ENCODE data around the gene INHA. TPM values are rescaled to one million over a fixed set of nuclear protein-coding genes. Genes with fewer than 3 reads are reported as not detected.

INHA gene
- total RNA-seq, 1 experiment from 2014 or later: 1.8 TPM

DNA sequence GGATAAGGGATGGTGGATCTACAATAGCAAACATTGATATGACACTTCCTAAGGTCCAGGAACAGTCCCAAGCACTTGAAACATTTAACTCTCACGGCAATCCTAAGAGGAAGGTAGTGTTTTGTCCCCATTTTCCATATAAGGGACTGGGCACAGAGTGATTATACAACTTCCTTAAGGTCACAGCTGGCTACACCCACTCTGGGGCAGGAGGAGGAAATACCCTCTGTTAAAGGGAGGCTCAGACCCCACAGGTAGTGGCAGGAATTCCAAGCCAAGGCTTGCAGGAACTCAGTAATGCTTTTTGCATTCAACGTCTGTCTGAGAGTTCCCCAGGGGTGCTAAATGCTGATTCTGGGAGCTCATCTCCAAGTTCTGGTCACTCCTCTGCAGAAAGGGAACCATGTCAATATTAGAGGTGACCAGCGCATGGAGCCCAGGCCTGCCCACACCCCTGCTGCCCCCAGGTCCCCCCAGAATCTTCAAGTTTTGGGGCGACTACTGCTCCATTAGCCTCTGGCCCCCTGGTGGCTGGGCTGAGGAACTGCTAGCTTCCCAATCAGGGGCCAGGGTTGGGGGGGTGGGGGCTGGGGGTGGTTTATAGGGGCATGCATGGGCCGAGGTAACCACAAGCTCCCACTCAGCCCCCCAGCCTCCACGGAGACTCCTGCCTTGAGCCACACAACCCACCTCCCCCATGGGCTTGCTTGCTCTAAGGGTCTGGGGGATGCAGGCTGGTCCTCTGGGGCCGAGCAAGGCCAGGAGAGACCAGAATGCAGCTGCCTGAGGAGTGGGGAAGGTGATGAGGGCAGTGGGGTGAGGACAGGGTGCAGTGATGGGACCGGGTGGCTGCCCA lies 11.8 kb upstream of the INHA start:
- Histone ChIP-seq H3K36me3 (replicated peaks; ENCODE audit: control insufficient read depth, insufficient read depth, low read length) (peaks cover 10% of the 10 kb centered on the region), H3K4me3 (ENCODE audit: insufficient read depth, low read depth, low read length) (no peak overlapping the region), H3K27me3 (ENCODE audit: control insufficient read depth, insufficient read depth, low read length) (no peaks in the 10 kb centered on the region)
- peak; percentile 93 for DNase-seq

DNA sequence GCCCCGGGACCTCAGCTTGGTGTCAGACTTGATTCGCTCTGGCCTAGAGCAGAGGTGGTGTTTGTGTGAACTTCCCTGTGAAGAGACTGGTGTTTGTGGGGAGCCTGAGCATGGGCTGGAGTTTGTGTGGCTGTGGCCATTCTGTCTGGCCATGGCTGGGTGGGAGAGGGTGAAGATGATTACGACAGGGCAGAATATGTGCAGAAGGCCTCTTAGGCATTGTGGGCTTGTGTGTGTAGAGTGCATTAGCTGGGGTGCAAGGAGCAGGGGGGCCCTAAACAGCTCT lies 11.3 kb upstream of the INHA start:
- DNase-seq: no peak
- Histone ChIP-seq H3K27me3 (ENCODE audit: control insufficient read depth, insufficient read depth, low read length) (no peaks in the 10 kb centered on the region), H3K36me3 (replicated peaks; ENCODE audit: control insufficient read depth, insufficient read depth, low read length) (peaks cover 10% of the 10 kb centered on the region), H3K4me3 (ENCODE audit: insufficient read depth, low read depth, low read length) (no peak overlapping the region)

DNA sequence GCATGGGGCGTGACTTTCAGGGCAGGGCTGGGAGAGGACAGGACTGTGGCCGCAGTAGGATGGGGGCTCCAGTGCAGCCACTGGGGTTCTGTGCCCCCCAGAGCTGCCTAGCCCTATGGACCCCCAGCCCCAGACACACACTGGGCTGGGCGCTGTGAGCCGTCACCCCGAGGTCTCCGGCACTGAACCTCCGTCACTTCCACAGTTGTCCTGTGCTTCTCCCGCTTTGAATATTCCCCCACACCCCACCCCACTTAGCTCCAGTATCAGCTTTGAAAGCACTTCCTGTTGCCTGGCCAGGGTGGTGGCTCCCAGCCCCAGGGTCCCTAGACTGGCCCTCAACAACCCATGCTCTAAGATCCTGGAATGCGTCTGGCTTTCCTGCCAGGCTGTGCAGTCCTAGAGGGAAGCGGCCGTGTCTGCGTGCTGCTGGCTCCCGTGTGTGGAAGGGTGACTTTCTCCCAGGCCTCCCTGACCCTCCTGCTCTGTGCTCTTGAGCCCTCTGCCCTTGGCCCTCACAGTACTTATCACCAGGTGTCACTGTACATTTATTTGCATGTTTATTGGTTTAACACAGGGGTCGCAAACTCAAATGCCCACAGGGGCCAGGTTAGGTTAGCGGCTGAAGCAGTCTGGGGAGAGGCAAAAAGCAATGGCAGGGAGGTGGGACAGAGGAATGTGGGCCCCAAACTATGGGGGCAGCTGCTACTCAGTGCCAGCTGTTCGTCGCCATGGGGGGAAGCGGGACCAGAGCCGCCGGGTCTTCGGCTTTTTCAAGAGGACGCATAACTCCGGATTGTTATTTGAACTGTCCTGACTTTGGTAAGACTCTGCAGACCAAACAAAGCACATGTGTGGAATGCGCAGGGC lies 10.7 kb upstream of the INHA start:
- DNase-seq: no peak
- Histone ChIP-seq H3K4me3 (ENCODE audit: insufficient read depth, low read depth, low read length) (no peak overlapping the region), H3K36me3 (replicated peaks; ENCODE audit: control insufficient read depth, insufficient read depth, low read length) (peaks cover 9% of the 10 kb centered on the region), H3K27me3 (ENCODE audit: control insufficient read depth, insufficient read depth, low read length) (no peaks in the 10 kb centered on the region)

DNA sequence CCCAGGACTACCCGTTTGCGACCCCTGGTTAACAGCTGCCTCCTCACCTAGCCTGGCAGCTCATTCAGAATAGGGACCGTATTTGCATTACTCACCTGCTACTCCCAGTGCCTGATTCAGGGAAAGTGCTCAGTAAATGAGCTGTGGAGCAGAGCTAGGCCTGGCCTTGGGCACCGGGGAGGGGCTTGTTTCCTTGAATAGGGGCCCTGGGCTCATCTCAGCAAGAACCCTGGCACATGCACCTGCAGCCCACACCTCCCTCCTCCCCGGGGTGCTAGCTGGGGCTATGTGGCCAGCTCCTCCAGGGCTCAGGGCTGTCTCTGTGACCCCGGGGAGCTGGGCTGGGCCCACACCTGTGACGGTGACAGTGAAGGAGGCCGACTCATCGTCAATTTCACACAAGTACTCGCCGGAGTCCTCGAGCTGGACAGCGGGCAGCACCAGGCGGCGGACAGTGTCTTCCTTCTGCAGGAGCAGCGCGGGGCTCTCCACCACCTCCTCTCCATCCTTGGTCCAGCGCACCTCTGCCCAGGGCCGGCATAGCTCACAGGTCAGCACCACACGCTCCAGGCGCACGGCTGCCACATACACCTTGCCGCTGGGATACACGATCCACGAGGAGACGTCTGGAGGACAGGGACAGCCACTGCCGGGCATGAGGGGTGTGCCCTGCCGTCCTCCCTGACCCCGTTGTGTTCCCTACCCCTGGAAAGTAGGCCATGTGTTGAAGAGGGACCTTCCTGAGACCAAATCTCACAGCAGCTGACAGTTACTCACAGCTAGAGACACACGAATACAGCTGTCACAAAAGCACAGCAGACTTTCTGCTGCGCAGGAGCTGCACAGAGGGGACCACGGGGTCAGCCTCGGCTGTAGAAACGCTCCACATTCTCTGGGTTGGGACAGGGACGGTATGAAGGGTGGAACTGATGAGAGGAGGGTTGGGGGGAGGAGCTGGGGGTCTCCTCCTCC lies 9.8 kb upstream of the INHA start:
- peaks cover 10% of the 10 kb centered on the region for H3K36me3 ChIP-seq (replicated peaks; ENCODE audit: control insufficient read depth, insufficient read depth, low read length)

DNA sequence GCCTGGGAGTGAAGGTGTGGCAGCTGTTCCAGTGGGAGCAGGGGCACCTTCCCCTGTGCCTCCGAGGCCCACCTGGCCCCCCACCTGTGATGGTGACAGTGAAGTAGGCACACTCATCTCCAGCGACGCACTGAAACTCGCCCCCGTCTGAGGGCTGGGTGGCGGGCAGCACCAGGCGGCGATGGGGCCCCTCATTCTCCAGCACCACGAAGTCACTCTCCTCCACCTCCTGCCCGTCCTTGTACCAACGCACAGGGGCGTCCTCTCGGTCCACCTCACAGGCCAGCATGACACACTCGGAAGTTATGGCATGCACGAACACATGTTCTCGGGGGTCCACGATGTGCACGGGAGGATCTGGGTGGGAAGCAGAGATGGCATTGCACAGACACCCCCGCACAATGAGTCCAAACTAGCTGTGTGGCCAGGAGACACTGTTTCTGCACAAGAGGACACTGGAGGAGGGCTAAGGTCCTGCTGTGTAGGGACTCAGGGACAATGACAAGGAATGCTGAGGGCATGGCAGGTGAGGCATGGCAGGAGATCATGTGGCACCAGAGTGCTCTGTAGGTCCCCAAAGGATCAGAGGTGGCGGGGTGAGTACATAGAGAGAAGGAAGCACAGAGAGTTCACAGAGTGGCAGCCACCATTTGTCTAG lies 8.7 kb upstream of the INHA start:
- H3K36me3 ChIP-seq (replicated peaks; ENCODE audit: control insufficient read depth, insufficient read depth, low read length): peaks cover 10% of the 10 kb centered on the region
- no peaks in the 10 kb centered on the region for H3K27me3 ChIP-seq (ENCODE audit: control insufficient read depth, insufficient read depth, low read length)
- DNase-seq: no peak
- H3K4me3 ChIP-seq (ENCODE audit: insufficient read depth, low read depth, low read length): no peak overlapping the region

More for the DNA sequence above, 9.8 kb upstream of the INHA start:
- no peak for DNase-seq
- Histone ChIP-seq H3K4me3 (ENCODE audit: insufficient read depth, low read depth, low read length) (no peak overlapping the region), H3K27me3 (ENCODE audit: control insufficient read depth, insufficient read depth, low read length) (no peaks in the 10 kb centered on the region)

DNA sequence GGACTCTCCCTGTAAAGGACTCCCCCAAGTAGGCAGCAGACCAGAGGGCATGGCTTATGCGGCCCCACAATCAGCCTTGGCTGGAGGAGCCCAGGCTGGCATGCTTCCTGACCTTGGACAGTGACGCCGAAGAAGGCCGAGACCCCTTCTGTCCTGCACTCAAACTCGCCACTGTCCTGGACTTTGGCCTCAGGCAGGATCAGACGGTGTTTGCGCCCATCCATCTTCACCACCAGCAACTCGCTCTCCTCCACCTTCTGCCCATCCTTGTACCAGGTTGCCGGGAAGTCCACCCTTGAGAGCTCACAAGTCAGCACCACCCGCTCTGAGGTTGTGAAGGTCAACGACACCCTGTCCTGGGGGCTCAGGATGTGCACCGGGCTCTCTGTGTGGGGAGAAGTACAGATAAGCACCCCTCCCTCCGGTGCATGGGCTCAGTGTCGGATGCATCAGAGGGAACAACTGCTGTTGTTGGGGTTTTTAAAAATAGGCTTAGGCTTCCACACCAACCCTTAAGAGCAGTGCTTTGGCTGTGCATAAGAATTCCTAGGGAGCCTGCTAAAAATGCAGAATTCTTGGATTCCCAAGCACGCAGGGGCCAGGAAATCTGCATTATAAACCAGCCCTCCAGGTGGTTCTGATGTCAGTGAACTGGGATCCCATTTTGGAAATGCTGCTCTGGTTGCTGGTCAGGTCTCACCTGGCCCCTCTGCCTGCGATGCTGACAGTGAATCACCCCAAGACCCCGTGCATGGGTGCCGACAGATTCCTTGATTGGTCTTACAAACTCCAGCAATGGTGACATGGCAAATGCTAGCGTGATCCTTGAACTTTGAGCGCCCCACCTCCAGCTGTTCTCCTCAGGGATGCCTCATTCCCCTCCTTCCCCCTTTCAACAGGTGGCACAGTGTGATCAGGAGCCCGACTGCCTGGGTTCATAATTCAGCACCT lies 6.7 kb upstream of the INHA start:
- peak; percentile 88 for DNase-seq
- Histone ChIP-seq H3K4me3 (ENCODE audit: insufficient read depth, low read depth, low read length) (no peak overlapping the region; the same call in 1 of the 2 replicates), H3K36me3 (replicated peaks; ENCODE audit: control insufficient read depth, insufficient read depth, low read length) (peaks cover 10% of the 10 kb centered on the region), H3K27me3 (ENCODE audit: control insufficient read depth, insufficient read depth, low read length) (no peaks in the 10 kb centered on the region)

DNA sequence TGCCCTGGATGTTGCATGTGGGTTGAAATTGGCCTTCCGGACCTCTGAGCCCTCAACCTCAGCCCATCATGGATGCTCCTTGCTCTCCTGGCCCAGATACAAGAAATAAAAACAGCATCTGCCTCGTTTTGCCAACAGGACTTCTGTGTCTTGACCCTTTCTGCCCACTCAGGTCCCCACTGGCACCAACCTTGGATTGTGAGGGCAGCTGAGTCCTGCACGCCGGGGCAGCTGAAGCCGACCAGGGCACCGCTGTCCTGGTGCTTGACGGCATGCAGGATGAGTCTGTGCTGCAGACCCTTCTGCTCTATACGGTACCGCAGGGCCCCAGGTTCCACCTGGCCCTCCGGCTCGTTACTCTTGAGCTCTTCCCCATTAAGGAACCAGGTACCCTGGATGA lies 5.5 kb upstream of the INHA start:
- Histone ChIP-seq H3K36me3 (replicated peaks; ENCODE audit: control insufficient read depth, insufficient read depth, low read length) (peaks cover 10% of the 10 kb centered on the region), H3K27me3 (ENCODE audit: control insufficient read depth, insufficient read depth, low read length) (no peaks in the 10 kb centered on the region), H3K4me3 (ENCODE audit: insufficient read depth, low read depth, low read length) (no peak overlapping the region)
- DNase-seq: no peak

DNA sequence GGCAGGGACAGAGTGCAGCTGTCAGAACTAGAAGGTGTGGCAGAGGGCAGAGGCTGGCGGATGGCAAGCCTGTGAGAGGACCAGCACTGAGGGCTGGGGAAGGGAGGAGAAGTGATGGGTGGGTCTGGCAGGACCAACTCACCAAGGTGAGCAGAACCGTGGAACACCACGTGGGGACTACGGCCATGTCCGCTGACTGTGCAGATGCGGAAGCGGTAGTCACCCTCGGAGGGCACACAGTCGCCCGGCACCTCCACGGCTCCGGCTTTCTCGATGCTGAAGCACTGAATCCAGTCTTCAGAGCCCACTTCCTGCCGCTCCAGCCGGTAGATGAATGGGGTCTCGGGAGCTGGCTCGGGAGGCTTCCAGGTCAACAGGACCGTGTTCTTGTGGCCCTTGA lies 5.0 kb upstream of the INHA start:
- H3K27me3 ChIP-seq (ENCODE audit: control insufficient read depth, insufficient read depth, low read length): no peaks in the 10 kb centered on the region
- DNase-seq: peak; percentile 39
- no peak overlapping the region for H3K4me3 ChIP-seq (ENCODE audit: insufficient read depth, low read depth, low read length)
- H3K36me3 ChIP-seq (replicated peaks; ENCODE audit: control insufficient read depth, insufficient read depth, low read length): peaks cover 10% of the 10 kb centered on the region

DNA sequence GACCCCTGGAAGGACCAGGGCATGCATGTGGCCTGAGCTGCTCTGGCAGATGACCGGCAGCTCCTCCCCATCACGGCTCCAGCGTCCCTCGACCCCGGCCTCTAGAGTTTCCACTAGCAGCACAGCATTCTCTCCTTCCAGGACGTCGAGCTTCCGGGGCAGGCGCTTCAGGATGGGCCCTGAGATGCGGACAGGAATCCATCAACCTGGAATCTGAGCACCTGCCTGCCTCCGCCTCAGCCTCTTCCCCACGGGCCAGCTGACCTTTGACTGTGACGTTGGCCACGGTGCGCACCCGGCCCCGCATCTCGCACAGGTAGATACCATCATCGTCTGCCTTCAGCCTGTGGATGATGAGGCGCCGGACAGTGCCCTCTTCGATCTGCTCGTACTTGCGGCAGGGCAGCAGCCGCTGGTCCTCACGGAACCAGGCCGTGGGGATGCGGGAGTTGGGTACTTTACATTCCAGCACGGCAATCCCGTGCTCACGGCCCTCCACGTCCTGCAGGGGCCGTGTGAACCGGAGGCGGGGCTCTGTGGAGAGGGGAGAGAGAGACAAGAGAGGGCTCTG lies 4.2 kb upstream of the INHA start:
- Histone ChIP-seq H3K36me3 (replicated peaks; ENCODE audit: control insufficient read depth, insufficient read depth, low read length) (peaks cover 10% of the 10 kb centered on the region), H3K4me3 (ENCODE audit: insufficient read depth, low read depth, low read length) (no peak overlapping the region), H3K27me3 (ENCODE audit: control insufficient read depth, insufficient read depth, low read length) (no peaks in the 10 kb centered on the region)
- peak; percentile 56 for DNase-seq

DNA sequence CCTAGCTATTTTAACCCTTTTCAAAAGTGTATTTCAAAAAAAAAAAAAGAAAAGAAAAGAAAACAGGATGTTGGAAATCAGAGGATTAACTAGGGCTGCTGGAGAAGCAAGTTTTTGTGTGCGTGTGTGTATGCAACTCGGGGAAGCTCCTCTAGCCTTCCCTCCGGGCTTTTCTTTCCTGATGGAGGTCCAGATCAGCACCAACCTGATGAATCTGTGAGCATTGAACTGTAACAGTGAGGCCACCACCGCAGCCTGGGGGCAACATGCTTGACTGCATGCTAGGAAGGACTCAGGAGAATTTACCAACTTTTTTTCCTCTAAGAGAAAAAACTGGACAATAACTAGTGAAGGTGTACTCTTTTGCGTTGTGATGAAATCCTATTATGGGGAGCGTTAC lies 3.1 kb upstream of the INHA start:
- DNase-seq: peak; percentile 29
- no peak overlapping the region for H3K4me3 ChIP-seq (ENCODE audit: insufficient read depth, low read depth, low read length)

DNA sequence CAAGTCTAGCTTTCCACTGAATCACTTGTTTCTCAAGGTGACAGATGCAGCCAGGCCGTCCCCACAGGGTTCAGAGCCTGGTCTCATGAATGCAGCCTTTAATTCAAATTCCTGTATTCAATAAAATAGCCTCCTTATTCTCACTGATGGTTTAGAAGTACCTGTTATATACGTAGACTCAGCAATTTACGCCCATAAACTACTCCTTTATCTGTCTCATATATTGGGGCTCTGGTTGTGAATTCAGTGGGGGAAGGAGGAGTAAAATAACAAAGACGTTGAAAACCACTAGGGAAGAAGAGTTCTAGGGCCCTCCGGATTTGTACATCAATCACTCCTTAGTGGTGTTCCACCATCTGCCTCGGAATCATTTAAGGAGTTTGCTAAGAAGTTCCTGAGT lies 2.5 kb upstream of the INHA start:
- peak; percentile 28 for DNase-seq
- Histone ChIP-seq H3K36me3 (replicated peaks; ENCODE audit: control insufficient read depth, insufficient read depth, low read length) (peaks cover 1% of the 10 kb centered on the region), H3K27me3 (ENCODE audit: control insufficient read depth, insufficient read depth, low read length) (no peaks in the 10 kb centered on the region), H3K4me3 (ENCODE audit: insufficient read depth, low read depth, low read length) (no peak overlapping the region; the same call in 1 of the 2 replicates)

More for the DNA sequence above, 3.1 kb upstream of the INHA start:
- no peaks in the 10 kb centered on the region for H3K27me3 ChIP-seq (ENCODE audit: control insufficient read depth, insufficient read depth, low read length)
- peaks cover 3% of the 10 kb centered on the region for H3K36me3 ChIP-seq (replicated peaks; ENCODE audit: control insufficient read depth, insufficient read depth, low read length)

DNA sequence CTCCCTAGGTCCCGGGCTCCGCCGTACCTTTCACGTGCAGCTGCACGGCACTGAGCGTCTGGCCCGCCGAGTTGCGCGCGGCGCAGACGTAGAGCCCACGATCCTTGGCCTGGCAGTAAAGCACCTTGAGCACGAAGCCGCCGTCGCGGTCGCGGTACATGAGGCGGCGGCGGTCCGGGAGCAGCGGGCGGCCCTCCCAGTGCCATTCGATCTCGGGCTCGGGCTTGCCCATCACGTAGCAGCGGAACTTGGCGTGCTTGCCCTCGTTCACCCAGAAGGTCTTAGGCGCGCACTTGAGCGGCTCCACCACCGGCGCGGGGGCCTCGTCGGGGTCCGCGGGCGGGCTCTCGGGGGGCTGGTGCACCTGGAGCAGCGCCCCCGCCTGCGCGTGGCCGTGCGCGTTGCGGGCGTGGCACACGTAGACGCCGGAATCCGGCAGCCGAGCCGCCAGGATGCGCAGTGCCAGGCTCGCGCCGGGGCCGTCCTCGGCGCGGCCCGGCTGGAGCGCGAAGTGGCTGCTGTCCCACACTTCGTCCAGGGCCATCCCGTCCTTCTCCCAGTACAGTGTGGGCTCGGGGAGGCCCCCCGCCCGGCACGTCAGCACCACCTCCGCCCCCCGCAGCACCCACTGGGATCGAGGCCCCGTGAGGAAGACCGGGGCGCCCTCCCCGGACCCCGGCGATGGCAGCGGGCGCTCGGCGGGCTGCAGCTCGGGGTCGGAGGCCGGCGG lies 1.8 kb upstream of the INHA start:
- no peaks in the 10 kb centered on the region for H3K27me3 ChIP-seq (ENCODE audit: control insufficient read depth, insufficient read depth, low read length)
- H3K4me3 ChIP-seq (ENCODE audit: insufficient read depth, low read depth, low read length): peak overlapping the region; percentile 74
- DNase-seq: peak; percentile 88
- H3K36me3 ChIP-seq (replicated peaks; ENCODE audit: control insufficient read depth, insufficient read depth, low read length): peaks cover 1% of the 10 kb centered on the region
